HK-2 (cell line): ENCODE measurements around the gene CCDC73.

Experiments
- DNase-seq: peaks from one replicate; pipeline ENCODE4 v3.0.0-alpha.2; 2018; ENCODE audit not compliant: unreplicated experiment

CCDC73 gene

DNA sequence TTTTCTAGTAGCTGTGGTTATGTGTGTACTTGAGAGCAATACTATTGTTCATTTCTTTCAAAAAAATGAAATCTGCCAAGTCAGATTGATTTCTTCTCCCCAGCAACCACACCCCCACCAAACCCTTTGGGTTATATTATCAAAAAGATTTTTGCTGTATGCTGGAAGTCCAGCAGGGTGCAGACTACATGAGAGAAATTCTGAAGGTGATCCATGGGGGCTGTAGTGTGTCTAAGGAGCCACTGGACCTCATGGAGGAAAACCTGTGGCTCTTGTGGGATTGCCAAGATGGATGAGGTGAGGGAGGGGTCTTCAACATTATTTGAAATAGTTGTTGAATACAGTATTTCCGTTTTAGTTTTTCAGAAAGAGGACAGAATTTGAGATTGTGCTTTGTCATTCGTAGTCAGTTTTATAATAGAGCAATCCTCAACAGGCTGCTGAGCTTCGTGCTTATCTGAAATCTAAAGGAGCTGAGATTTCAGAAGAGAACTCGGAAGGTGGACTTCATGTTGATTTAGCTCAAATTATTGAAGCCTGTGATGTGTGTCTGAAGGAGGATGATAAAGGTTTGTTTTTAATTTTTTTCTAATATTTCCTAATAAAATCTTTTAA is 207.8 kb downstream of the CCDC73 start:
- DNase-seq: no peak

- DNase-seq: no peak
Observed at GRCh38 chr11:32584921-32585320, 209.5 kb downstream of the CCDC73 start.

- peak; percentile 92 for DNase-seq
Observed at GRCh38 chr11:32583459-32584271, 210.8 kb downstream of the CCDC73 start, which contains the start of gene EIF3M. EIF3M (plus strand) TSS chr11:32583831; CDS start chr11:32583888, 57 bp downstream.

GRCh38 chr11:32581556-32581955 is 212.9 kb downstream of the CCDC73 start:
- no peak for DNase-seq

GRCh38 chr11:32580967-32581366 is 213.5 kb downstream of the CCDC73 start:
- DNase-seq: no peak

DNA sequence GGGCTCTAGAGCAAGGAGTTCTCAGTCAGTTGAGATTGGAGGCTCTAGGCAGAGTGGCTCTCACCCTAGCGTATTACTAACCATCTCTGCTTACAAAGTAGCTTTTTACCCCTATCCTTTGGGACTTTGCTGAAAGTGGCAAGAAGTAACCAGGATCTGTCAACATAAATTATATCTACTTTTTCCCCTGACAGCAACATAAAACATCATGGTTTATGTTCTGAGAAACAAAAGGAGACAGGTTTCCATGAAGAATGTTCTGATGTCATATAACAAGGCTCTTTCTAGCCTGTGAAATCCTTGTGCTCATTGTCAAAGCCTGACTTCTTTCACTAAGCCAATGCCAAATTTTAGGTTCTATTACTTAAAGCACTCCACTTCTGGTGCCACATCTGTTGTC is 218.0 kb downstream of the CCDC73 start:
- DNase-seq: no peak

GRCh38 chr11:32575070-32575469 is 219.4 kb downstream of the CCDC73 start:
- no peak for DNase-seq

GRCh38 chr11:32574421-32574820 is 220.0 kb downstream of the CCDC73 start:
- no peak for DNase-seq

GRCh38 chr11:32573228-32573627 is 221.2 kb downstream of the CCDC73 start:
- no peak for DNase-seq

DNA sequence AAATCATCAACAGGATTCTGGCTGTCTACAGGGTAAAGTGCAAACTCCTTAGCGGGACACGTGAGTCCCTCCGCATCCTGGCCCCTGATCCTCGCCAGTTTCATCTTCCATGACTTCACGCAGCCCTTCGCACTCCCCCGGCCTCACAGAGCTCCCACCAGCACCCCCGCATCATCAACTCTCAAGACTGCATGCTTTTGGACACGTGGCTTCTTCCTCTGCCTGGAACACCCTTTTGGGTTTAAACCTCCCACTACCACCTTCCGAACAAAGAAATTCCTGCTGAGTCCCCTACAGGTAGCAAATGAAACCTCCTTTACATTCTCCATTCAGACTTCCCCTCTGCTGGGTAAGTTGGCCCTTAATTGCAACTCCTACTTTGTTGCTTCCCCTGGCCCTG is 223.4 kb downstream of the CCDC73 start:
- DNase-seq: no peak

DNA sequence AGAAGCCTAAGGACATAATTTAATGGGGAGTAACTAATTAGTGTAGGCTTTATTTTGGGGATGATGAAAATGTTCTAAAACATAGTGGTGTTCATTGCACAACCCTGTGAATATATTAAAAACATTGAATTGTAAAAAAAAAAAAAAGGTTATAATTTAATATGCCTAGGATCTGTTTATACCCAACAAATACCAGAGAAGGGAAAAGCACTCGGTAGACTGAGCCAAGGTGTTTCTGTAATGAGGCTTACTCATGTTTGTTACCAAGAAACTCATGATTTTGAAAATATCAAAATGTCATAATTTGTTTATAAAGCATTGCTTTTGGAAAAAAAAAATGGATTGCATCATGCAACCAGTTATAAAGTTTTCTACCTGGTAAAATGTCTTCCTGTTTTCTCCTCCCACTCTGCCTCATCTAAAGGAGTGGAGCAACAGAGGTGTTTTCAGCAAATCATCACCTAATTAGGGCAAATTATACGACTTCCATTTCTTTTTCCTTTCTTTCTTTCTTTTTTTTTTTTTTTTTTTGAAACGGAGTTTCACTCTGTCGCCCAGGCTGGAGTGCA is 225.1 kb downstream of the CCDC73 start:
- DNase-seq: no peak

DNA sequence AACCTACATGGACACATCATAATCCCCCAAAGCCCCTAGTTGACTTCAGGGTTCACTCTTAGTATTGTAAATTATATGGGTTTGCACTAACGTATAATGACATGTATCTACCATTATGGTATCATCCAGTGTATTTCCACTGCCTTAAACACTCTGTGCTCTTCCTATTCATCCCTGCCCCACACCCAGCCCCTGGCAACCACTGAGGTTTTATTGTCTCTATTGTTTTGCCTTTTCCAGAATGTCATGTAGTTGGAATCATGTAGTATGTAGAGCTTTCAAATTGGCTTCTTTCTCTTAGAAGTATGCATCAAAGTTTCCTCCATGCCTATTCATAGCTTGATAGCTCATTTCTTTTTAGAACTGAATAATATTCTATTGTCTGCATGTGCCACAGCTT is 227.3 kb downstream of the CCDC73 start:
- no peak for DNase-seq

GRCh38 chr11:32566517-32566916 is 227.9 kb downstream of the CCDC73 start:
- no peak for DNase-seq

GRCh38 chr11:32563600-32563959 is 230.9 kb downstream of the CCDC73 start:
- DNase-seq: no peak

DNA sequence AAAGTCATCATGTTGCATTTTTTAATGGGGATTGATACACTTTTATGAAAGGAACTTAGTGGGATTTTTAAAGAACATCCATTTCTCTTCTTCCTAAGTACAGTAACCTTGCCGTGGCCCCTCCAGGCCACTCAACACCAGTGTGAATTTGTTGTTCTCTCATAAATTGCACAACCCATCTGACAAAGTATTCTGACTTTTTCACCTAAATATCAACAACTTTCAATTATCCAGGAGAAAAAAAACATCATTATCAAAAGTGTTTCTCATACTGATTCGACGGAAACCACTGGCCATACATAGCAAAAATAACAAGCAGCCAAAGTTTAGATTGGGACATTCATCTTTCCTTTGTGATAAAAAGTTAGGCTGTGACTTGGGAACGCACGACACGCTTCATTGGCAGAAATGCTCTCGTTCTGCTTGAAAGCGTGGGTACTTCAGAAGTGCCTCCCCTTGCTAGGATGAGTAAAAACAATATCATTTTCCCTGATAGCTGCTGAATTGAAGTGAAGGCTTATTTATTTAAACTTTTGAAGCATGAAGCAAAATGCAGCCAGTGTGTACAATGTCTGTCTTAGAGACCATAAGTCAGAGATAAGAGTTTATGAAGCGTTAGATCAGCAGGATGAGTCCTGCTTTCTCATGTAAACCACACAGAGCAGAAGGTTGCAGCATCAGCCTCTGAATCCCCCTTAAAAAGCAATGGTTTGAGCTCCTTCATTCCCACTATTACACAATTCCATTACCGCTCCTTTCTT is 231.4 kb downstream of the CCDC73 start:
- DNase-seq: no peak

DNA sequence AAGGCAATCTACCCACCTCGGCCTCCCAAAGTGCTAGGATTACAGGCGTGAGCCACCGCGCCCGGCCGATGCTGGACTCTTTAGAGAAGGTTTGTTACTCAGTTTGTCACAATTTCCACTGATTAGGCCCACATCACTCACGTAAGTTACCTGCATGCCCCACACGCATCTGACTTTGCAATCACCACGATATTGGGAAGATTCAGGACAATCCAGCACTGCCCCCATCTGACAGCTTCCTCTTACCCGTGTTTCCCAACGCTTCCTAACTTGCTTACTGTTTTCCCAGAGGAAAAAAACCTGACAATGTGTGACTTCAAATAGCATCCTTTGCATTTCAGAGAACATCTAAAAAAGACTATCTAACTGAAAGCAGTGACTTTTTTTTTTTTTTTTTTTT is 232.6 kb downstream of the CCDC73 start:
- DNase-seq: no peak

- no peak for DNase-seq
Observed at GRCh38 chr11:32555895-32556294, 238.6 kb downstream of the CCDC73 start.

GRCh38 chr11:32555091-32555490 is 239.4 kb downstream of the CCDC73 start:
- DNase-seq: no peak
